Measurements from ENCODE around the gene NARF. TPM values are rescaled to one million over a fixed set of nuclear protein-coding genes. Genes with fewer than 3 reads are reported as not detected.

Gene NARF
- polyA plus RNA-seq (2012; rRNA removed) = 128 and 130 TPM in 2 replicates
- polyA plus RNA-seq (2012; cell fraction: cytosol; rRNA removed) = 90.6 and 112 TPM in 2 replicates
- polyA plus RNA-seq (2012; cell fraction: nucleus; rRNA removed) = 222 and 289 TPM in 2 replicates

DNA sequence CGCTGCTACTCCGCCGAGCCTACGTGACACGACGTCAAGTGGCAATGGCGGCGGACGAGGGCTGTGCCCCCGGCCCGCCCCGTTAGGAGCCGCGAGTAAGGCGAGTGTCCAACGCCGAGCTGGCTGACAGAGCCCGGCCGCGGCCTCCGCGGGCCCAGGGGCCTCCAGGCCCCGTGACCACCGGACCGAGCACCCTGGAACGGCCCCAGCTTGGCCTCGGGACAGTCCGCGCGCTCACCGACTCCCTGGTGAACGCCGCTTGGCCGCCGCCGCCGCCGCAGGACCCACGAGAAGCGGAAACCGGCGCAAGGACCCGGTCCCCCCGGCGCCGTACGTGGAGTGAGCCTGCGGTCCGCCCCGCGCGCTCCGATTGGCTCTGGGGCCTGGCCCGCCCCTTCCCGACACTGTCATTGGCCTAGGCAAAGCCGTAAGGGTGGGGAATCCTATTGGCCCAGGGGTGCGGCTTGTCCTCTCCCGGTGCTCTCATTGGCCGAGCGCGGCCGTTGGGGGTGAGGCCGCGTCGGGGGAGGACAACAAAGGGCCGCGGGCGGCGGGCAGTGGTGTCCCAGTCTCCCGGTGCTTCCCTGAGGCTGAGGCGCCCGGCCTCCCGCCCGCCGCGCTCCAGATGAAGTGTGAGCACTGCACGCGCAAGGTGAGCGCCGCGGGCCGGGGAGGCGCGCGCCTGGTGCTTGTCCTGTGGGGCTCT, at the start of gene NARF:
TSS of gene NARF (plus strand) at position 563 of the 706 bp plus-strand sequence. CDS start at position 626, 63 bp downstream.
- peak within 1 kb of the TSS; percentile 95 for H3K9ac ChIP-seq
- peaks cover 7% of the 10 kb centered on the region for H3F3A ChIP-seq (replicated peaks; ENCODE audit: insufficient read depth)
- peaks cover 5 to 11% of the 10 kb centered on the region in 2 experiments; a peak in 3 of 4 replicates for H3K4me1 ChIP-seq (ENCODE audit: control insufficient read depth in 1 of 2, insufficient read depth in 2 of 2, low read depth in 1 of 2, low read length in 1 of 2)
- TF ChIP-seq, protein P1, sequence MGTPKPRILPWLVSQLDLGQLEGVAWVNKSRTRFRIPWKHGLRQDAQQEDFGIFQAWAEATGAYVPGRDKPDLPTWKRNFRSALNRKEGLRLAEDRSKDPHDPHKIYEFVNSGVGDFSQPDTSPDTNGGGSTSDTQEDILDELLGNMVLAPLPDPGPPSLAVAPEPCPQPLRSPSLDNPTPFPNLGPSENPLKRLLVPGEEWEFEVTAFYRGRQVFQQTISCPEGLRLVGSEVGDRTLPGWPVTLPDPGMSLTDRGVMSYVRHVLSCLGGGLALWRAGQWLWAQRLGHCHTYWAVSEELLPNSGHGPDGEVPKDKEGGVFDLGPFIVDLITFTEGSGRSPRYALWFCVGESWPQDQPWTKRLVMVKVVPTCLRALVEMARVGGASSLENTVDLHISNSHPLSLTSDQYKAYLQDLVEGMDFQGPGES (IDR thresholded peaks at IDR 0.05; ENCODE audit: low read depth, low read length) = peak; percentile 92
- peak; percentile 20; the same call in 1 of the 2 replicates for TF ChIP-seq RCOR1 (IDR thresholded peaks at IDR 0.05; ENCODE audit: low read length)
- peak; percentile 54; the same call in 1 of the 2 replicates for TF ChIP-seq MXI1 (IDR thresholded peaks at IDR 0.05; ENCODE audit: low read depth, low read length)
- TF ChIP-seq, protein P2, sequence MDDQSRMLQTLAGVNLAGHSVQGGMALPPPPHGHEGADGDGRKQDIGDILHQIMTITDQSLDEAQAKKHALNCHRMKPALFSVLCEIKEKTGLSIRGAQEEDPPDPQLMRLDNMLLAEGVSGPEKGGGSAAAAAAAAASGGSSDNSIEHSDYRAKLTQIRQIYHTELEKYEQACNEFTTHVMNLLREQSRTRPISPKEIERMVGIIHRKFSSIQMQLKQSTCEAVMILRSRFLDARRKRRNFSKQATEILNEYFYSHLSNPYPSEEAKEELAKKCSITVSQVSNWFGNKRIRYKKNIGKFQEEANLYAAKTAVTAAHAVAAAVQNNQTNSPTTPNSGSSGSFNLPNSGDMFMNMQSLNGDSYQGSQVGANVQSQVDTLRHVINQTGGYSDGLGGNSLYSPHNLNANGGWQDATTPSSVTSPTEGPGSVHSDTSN (IDR thresholded peaks at IDR 0.05) = peak; percentile 2; the same call in 1 of the 2 replicates
- TF ChIP-seq NFIC (IDR thresholded peaks at IDR 0.05; ENCODE audit: borderline replicate concordance) = no peak
- TF ChIP-seq YY1 (IDR thresholded peaks at IDR 0.05; ENCODE audit: low read depth) = peak; percentile 96
- peak; percentile 28; the same call in 1 of the 2 replicates for TF ChIP-seq REST (IDR thresholded peaks at IDR 0.05; ENCODE audit: low read depth, low read length)
- 0 out of 2 replicates have a peak, but pooled peaks have one; percentile 14 for TF ChIP-seq NRF1 (IDR thresholded peaks at IDR 0.05; ENCODE audit: low read depth, low read length)
- TF ChIP-seq POLR2AphosphoS5 (IDR thresholded peaks at IDR 0.05; ENCODE audit: low read depth, low read length) = peak; percentile 90
- TF ChIP-seq, protein P3, sequence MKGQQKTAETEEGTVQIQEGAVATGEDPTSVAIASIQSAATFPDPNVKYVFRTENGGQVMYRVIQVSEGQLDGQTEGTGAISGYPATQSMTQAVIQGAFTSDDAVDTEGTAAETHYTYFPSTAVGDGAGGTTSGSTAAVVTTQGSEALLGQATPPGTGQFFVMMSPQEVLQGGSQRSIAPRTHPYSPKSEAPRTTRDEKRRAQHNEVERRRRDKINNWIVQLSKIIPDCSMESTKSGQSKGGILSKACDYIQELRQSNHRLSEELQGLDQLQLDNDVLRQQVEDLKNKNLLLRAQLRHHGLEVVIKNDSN (IDR thresholded peaks at IDR 0.05; ENCODE audit: borderline replicate concordance, low read depth) = no peak
- TF ChIP-seq GABPA (IDR thresholded peaks at IDR 0.05; ENCODE audit: low read depth) = peak; percentile 53
- no peak for TF ChIP-seq MEF2A (IDR thresholded peaks at IDR 0.05; ENCODE audit: borderline replicate concordance, low read depth)
- peak; percentile 68; the same call in 1 of the 2 replicates for TF ChIP-seq RFX5 (IDR thresholded peaks at IDR 0.05; ENCODE audit: low read length)
- peak in 1 of 2 experiments; percentile 45; a peak in 3 of 4 replicates for TF ChIP-seq EP300 (IDR thresholded peaks at IDR 0.05; ENCODE audit: borderline replicate concordance in 1 of 2, low read depth in 1 of 2, low read length in 1 of 2)
- TF ChIP-seq CHD2 (IDR thresholded peaks at IDR 0.05; ENCODE audit: low read length, partially characterized antibody) = peak; percentile 78
- TF ChIP-seq SIN3A (IDR thresholded peaks at IDR 0.05; ENCODE audit: borderline replicate concordance, low read depth, low read length) = peak; percentile 54; the same call in 1 of the 2 replicates
- TF ChIP-seq ELF1 (IDR thresholded peaks at IDR 0.05) = no peak
- TF ChIP-seq TAF1 (IDR thresholded peaks at IDR 0.05; ENCODE audit: borderline replicate concordance, low read depth, low read length) = peak; percentile 89; the same call in 1 of the 2 replicates
- ChIA-PET POLR2A (interaction anchor here (0.7 to 0.9 kb wide), 2 partner anchors 36 to 59 kb away, joined by 3 read pairs; no protein-coding TSS in a partner anchor), CTCF (interaction anchor here (0.6 to 2.2 kb wide), 4 partner anchors 35 to 252 kb away, joined by 3 to 9 read pairs (median 3); no protein-coding TSS in a partner anchor)
- peak within 1 kb of the TSS; percentile 98 to 99 for H3K27ac ChIP-seq (ENCODE audit: low read depth in 2 of 2, low read length in 1 of 2)
- no peaks in the 10 kb centered on the region for H3K9me2 ChIP-seq
- peaks cover 15 to 21% of the 10 kb centered on the region in 2 experiments for H3K36me3 ChIP-seq (replicated peaks in 1 of 2; ENCODE audit: control insufficient read depth in 1 of 2, insufficient read depth in 2 of 2, low read length in 1 of 2)
- H4K20me1 ChIP-seq (ENCODE audit: insufficient read depth) = peaks cover 6% of the 10 kb centered on the region; the same call in 1 of the 2 replicates
- H3K79me2 ChIP-seq (ENCODE audit: insufficient read depth) = peaks cover 28% of the 10 kb centered on the region
- WGBS (ENCODE audit: low lambda C conversion rate) = 0% methylated on average over 15 of the region's 85 CpGs
- no peaks in the 10 kb centered on the region for H3K9me3 ChIP-seq
- peak within 1 kb of the TSS; percentile 54 for H2AFZ ChIP-seq (ENCODE audit: low read depth)
- no peaks in the 10 kb centered on the region for H3K27me3 ChIP-seq (ENCODE audit: insufficient read depth)
- peak within 1 kb of the TSS; percentile 74 to 92 for H3K4me3 ChIP-seq (ENCODE audit: low read depth in 2 of 2, low read length in 1 of 2)
- peak within 1 kb of the TSS; percentile 94 for H3K4me2 ChIP-seq
- peak; percentile 100 for DNase-seq
